ENCODE measurements around the gene APMAP.
A peak's percentile ranks its signal among the peaks of the same experiment; 100 is the strongest.
"Not testable (repeated sequence)": the region's sequence is repeated elsewhere in the genome, so short reads cannot be mapped to it uniquely, and the experiment has no call there.

APMAP gene

DNA sequence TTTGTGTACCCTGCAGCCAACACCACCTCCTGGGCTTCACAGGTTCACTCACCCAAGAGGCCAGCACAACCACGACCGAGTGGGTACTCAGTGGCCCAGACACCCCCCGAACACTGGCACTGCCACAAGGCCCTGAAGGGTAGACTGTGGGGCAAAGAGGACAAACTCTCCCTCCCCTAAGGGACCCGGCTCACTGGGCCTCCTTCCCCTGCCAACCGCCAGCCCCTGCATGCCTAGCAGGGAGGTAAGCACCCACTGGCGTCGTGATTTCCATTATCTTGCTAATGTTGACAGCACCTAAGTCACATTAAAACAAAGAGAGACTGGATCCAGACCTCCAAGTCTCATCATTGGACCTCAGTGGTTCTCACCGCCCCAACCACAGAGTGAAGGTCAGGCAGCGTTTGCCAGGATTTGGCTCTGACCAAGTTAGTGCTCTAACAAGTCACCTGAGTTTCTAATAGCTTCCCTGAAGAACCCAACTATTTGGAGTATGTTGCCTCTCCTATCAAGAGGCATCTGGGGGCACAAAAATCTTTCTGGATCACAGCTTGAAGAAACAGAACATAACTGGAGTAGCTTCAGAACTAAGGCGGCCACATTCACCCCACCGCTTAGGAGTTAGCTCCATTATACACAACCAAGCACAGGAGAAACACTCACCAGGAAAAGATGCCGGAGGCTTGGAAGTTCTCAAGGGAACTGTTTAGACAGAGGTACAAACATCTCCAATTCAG lies 14.0 kb upstream of the APMAP start:
- no peak for DNase-seq

DNA sequence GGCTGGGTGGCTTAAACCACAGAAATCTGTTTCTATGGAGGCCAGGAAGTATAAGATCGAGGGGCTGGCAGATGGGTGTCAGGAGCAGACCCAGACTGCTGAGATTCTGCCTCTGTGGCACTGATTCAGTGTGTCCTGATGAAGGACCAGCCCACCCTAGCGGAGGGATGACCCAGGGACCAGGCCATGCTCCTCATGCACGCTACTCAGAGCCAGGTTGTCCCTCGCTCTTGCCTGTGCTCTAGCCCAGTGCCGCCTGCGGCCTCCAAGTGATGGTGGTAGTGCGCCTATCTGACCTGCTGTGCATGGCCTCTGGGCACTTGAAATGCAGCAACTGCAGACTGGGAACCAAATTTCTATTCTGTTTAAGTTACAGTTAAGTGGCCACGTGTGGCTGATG lies 13.1 kb upstream of the APMAP start:
- no peak for DNase-seq

DNA sequence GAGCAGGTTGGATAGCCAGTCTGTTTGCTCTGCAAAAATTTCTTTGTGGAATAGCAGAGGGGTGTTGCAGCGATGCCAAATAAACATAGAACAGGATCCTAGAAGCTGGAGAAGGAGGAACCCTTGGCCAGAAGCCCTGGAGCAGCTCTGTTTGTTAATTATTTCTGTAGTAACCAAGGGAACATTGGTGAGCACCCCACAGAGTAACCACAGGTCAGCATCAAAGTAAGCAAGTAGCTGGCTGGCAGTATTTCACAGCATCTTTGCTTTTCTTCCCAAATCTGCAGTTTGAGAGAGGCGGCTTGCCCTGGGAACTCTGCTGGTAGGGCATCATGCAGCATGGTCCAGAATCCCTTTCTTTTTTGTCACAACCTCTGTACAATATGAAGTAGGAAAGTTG lies 12.7 kb upstream of the APMAP start:
- DNase-seq, result no peak

DNA sequence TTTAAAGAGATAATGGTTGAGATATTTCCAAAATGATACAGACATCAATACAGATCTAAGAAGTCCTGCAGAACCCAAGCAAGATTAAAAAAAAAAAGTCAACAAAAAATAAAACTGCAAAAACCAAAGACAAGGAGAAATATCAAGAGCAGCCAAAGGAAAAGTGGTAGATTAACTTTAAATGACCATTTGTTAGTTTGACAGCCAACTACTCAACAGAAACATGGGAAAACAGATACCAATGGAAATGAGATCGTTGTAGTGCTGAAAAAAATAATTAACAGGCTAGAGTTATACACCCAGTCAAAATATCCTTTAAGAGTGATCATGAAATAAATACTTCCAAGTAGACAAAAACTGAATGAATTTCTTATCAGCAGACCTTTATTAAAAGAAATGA lies 10.5 kb upstream of the APMAP start:
- no peak for DNase-seq

DNA sequence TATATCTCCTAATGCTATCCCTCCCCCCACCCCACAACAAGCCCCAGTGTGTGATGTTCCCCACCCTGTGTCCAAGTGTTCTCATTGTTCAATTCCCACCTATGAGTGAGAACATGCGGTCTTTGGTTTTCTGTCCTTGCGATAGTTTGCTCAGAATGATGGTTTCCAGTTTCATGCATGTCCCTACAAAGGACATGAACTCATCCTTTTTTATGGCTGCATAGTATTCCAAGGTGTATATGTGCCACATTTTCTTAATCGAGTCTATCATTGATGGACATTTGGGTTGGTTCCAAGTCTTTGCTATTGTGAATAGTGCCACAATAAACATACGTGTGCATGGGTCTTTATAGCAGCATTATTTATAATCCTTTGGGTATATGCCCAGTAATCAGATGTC lies 8.8 kb upstream of the APMAP start:
- DNase-seq, result not testable (repeated sequence)

DNA sequence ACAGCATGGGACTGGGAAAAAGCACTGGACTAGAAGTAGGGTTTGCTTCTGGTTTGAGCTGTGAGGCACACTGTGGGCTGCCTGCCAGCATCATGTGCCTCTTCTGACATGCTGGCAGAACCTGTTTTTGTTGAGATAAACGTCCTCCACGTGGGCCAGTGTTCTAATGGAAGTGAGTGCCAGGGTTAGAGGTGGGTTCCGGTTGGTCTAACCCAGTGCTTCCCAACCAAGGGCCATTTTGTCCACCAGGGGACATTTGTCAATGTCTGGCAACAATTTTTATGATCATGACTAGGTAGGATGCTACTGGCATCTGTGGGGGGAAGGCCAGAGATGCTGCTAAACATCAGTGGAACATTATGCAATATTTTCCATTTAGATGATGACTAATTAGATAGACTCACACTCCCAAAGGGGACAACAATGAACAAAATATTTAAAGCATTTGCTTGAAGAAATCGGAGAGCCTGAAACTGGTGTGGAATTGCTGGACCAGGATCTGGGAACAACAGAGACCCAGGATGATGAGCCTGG lies 7.8 kb upstream of the APMAP start:
- DNase-seq, result no peak

DNA sequence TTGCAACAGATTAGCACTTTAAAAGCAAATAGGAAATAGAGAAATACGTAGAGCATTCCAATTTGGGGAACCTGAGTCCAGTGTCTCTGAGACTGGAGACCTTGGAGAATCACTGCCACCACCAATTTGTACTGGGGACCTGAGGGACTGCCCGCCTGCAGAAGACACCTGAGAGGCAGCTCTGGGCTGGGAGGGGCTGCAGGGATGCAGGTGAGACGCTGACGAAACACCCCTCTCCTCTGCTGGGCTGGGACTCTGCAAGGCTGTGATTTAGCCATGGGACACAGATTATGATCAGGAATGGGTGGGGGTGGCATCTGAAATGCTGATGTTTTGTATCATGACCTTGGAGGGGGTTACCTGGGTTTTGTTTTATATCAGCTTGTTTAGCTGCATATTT lies 7.0 kb upstream of the APMAP start:
- no peak for DNase-seq

DNA sequence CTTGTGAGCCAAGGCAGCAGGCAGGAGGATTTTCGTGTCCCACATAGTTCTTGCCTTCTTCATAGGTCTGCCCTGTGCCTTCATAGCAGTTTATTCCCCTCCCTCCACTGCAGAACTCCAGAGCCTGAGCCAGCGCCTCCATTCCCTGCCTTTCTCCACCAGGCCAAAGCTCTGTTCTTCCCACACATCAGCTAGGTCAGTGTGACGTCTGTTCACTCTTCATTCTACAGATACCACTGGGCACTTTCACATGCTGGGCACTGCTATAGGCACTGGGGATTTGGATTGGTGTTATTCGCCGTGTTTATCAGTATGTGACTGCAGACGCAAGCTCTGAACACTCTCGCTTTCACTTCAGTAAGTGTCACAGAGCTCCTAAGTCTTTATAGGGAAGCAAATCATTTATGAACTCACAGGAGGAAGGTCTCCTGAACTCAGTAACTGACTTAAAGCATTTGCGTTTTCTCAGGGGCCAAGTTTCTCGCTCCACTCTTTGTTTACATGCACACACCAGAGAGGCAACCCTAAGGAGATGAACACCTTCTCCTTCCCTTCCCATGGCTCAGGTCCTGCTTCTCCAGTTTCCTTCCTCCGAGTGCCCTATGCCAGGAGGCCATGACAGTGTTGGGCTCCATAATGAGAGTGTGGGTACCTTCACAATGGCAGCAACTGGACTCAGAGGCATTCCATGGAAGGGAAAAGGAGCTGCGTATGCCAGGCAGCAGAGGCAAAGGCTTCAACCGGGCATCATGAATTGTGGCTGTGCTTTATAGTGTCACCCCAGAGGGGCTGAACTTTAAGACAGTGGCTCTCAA lies 6.3 kb upstream of the APMAP start:
- no peak for DNase-seq

DNA sequence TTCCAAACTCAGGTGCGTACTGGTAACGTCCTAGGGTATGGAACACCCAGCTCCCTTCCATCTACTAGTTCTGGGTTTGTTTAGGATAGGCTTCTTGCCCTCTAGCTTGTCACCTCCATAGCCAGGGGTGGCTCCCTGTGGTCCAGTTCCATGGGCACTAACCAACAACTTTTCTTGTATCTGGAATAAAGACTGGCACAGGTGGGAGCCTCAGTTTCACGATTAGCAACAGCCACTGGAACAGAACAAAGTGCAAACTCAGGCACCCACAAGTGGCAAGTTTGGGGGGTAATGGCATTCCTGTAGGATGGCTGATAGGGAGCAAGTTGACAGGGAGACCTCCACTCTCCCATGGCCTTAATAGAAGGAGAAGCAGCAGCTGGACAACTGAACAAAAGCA lies 5.6 kb upstream of the APMAP start:
- DNase-seq, result no peak

DNA sequence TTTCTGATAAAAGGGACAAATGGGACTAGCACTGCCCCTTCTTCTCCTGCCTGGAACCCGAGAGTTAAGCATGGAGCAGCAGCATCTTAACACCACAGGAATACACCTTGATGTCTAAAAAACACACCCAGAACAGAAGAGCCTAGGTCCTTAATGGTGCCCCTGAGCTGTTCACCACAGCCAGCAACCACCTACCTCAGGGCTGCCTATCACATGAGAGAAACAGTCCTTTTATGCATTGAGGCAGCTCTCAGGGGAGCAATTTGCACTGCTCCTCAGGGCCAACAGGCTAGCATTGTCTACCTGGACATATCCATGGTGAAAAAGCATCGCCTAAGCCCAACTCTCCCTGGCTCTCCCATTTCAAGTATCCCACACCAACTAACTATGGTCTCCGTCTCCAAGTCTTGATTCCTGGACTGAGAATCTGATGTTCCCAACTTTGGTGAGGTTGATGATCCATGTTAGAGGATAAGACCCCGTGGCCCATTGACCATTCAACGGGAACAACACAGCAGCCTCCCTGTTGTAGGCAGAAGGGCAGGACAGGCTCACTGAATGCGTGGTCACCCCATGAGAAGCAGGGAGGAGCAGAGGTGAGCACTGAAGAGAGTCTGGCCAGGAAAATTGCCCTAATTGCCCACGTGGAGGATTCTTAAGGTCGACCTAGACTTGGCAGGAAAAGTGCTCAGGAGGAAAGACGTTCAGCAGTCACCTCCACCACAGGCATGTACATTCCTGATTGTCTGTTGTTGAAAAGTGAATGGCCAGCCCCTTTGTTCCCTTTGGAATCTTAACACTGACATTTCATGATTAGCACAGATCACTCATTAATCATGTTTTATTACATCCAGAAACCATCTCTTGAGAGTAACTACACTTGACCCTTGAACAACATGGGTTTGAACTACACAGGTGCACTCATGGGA lies 4.2 kb upstream of the APMAP start:
- no peak for DNase-seq

DNA sequence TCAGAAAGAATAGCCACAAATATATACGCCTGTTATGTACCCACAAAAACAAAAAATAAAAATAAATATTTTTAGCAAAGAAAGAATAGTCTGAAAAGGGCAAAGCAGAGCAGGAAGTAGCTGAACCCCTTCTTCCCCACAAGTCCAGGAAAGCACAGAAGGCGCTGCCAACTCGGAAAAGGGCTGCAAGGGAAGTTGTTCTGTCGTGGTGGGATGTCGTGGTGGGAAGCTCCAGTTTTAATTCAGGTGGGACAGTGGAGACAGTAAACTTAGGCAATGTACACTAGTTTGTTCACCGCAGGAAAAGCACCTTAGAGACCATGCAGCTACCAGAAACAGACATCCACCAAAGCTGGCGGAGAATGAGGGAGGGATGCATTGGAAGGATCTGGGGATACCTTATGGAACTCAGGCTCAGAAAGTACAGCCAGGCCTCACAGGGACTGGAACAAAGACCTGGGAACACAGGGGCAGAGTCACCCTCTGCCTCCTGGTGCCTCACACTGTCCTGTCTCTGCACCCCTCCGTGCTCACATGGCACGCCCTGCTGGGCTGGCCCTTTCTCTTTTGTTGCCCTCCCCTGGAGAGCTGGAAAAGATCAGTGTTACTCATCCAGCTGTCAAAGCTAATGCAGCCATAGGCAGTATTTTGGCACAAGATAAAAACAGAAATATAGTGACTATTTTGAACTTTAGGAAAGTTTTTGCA lies 3.3 kb upstream of the APMAP start:
- DNase-seq, result no peak

DNA sequence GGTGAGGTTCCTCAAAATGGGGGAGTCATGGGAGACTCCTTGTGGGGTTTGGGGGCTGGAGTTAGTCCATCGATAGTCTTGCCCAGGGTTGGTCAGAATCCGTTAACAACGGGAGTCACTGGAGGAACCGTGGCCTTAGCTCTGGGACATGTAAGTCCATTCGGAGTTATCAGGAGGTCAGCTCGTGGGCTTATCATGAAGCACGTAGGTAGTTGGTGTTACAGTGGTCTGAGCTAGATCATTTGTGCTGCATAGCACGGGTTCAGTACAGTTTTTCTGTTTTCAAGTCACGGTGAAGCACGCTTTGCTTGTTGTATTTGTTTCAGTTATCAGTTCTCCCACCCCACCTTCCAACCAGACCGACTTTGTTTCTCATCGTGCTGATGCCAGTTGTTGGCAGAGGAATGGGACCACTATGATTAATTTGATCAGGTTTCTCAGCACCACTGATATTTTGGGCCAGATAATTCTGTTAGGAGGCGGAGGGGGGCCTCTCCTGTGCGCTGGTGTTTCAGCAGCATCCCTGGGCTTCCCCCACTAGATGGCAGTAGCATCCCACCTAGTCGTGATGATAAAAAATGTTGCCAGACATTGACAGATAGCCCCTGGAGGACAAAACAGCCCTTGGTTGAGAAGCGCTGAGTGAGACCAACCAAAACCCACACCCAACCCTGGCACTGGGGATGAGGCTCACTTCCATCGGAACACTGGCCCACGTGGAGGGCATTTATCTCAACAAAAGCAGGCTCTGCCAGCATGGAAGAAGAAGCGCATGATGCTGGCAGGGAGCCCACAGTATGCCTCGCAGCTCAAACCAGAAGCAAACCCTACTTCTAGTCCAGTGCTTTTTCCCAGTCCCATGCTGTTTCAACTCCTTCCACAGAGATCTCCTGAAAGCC lies 2.2 kb upstream of the APMAP start:
- DNase-seq, result peak; percentile 45 to 76 (median 70)

DNA sequence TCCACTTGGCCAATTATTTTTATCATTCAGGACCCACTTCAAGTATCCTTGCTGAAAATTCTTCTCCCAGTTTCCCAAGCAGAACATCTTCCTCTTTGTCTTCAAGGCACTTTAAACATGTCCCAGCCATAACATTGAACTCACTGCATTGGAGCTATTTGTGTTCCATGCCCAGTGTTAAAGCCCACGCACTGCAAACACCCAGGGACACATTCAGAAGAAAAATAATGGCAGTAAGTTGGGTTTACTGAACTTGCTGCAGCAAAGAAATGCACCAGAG lies 1.6 kb upstream of the APMAP start:
- DNase-seq, result no peak

DNA sequence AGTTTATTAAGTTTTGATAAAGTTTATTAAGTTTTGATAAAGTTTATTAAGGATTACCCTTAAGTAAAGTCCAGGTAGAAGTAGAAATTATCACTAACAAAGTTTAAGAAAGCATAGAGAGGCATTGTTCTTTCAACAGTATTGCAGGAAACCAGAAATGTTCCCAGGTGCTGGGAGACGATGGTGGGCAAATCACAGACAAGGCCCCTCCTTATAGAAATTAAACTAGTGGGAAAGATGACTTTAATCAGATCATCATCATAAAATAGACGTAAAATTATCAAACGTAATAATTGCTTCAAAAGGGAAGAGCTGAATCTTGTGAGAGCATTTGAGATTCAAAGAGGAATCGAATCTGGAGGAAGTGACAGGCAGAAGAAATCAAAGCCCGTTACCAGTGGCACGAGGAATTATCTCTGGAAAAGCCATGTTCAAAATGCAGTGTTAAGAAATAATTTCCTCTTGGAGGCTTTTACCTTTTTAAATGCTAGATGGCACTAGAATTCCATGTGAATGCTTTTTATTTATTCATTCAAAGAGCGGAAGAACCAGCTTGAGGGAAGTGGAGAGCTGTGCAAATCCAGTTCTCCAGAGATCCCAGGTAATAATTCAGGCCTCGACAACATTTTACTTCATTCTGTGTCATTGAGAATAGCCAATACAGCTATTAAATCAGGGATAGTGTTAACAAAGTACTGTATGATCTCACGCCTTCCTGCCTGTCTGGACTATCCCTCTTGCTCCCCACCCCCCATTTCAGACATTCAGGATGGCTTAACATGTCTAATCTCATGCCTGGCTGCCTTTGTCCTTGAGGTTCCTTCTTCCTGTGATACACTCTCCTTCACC lies 1.0 kb upstream of the APMAP start:
- no peak for DNase-seq

DNA sequence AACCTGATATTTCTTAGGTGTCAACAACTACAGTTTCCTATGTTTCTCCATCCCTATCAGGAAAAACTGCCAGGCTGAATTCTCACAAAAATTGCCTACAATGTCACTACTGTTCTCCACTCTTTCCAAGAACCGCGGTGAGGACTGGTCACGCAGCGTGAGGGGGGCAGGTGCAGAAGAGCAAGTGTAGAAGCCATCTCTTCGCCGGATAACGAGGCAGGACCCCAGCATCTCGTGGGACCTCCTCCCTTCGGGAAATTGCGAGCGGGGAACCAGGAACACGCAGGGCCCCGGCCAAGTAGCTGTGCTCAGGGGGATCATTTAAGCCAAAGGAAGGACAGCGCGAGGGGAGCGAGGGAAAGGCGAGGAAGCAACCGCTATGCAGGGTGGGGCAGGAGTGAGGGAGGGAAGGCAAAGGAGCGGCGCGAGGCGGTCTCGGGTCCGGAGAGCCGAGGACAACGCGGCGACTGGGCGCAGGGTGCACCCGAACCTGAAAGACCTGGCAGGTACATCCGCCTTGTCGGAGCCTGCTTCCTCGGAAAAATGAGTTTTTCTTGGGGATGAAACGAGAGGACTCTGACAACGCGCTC lies 559 bp downstream of the APMAP start:
- peak in 1 of 5 experiments; percentile 27 for DNase-seq

DNA sequence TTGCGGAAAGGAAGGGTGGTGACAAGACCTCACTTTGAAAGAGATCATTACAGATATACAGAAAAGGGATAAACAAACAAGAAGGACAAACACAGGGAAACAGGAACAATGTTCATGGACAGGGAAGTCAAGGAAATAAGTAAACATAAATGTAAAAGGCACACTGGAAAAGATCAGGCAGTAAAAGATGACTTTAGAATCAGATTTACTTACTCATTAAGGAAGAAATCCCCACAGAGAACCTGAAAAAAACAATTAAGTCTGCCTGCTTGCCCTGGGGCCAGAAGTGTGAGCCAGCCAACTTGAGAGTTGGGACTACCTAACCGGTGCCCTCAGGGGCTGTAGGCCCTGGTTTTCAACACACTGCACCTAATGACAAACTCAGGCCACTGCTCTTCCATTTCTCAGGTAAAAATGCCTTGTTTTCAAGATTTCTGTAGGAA lies 1.7 kb downstream of the APMAP start:
- no peak for DNase-seq

DNA sequence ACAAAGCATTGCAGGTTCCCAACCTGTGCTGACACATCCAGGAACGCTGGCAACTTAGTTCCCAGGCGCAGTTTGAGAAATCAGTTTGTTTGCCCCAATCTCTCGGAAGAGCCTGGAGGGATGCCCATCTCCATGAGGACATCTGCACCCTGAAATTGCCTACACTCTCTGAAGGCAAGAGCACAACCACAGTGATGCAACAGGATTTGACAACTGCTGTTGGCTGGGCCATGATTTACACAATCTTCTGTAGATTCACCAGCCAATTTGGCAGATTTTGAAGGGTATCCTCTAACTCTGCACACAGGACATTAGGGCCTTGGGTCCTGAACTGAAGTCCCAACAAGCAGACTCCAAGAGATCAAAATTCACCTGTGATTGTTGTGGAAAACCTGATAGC lies 3.4 kb downstream of the APMAP start:
- DNase-seq, result no peak

DNA sequence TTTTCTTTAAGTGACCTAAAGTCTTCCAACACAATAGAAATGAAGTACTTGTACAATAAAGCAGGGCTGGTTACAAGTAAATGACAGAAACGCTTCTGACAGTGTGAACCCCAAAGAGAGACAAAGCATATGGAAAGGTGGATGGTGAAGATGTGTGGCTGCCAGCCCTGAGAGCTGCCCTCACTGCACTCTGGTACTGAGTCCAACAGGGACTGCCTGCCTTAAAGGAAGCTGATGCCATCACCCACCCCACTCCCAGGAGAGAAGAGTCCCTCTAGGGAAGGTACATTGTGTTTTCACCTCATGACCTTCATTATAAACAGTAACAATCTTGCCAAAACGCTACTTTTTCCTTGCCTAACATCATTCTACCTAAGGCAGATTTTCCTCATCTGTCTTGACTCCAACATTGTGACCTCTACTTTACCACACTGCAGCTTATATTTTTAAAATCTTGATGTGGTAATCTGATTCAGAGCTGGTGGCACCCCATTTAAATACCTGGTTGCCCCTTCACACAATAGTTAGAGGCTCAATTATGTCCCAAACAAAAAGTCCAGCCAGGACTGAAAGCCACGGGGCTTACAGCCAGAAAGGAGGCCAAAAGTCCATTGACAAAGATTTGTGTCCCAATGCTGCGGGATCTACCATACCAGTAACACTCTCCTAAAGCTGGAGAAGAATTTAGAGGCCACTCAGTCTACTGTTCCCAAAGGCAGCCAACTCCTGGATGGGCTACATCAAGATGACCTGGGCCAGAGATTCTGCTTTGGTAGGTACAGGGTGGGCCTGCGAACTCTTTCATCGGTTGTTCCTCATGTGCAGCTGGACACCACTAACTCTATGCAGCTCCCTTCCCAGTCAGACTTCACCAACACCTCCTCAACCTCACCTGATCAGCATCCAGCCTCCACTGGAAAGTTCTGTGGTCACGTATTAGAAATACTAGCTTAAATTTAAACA lies 4.4 kb downstream of the APMAP start:
- no peak for DNase-seq

DNA sequence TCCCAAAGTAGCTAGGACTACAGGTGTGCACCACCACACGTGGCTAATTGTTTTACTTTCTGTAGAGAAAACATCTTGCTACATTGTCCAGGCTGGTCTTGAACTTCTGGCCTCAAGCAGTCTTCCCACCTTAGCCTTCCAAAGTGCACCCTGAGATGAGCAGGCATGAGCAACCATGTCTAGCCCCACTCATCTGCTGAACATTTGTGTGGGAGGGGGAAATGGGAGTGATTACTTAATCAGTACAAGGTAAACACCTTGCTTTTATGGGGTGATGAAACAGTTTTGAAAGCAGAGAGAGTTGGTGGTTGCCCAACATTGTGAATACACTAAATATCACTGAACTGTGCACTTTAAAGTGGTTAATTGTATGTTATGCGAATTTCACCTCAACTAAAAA lies 5.3 kb downstream of the APMAP start:
- DNase-seq, result no peak
